ENCODE results near the gene GPM6B.

DNA sequence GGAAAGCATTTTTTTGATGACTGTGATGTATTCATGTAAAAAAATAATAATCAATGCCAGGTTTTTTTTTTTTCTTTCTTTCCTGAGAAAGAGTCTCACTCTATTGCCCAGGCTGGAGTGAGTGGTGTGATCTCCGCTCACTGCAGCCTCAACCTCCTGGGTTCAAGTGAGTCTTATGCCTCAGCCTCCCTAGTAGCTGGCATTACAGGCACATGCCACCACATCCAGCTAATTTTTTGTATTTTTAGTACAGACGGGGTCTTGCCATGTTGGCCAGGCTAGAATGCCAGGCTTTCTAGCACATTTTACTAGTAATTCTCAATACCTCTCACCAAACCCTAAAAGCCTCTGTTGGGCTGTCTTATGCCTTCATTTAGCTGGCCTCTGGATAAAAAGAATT is 25.7 kb downstream of the GPM6B start:
- no peak for TF ChIP-seq POLR2A (IDR thresholded peaks at IDR 0.05; ENCODE audit: low read length)
- no peak for TF ChIP-seq GATA1 (IDR thresholded peaks at IDR 0.05; ENCODE audit: low read depth, low read length)
